ENCODE results near the gene GRIA1. TPM values are rescaled to one million over a fixed set of nuclear protein-coding genes. Genes with fewer than 3 reads are reported as not detected.

The GRIA1 gene
- total and polyA plus RNA-seq, 4 donors = 21.4 to 50.9 (median 48.6) TPM

DNA sequence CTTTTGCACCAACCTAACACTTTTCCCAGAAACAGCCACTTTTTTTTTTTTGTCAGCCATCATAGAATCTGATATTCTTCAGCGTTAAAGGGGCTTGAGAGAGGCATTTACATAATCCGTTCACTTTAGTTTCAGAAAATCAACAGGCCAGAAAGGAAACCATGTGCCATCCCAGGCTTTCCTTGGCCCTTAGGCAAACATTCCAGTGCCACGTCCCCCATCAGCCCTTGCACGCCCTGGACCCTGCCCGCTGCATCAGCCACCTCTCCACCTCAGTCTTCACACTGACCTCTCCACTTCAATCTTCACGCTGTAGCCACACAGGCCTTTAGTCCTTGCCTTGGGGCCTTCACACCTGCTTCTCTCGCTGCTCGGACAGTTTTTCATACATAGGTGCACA is 123.2 kb downstream of the GRIA1 start:
- H3K9me3 ChIP-seq (ENCODE audit: control insufficient read depth, insufficient read depth, low read length) = no peaks in the 10 kb centered on the region

DNA sequence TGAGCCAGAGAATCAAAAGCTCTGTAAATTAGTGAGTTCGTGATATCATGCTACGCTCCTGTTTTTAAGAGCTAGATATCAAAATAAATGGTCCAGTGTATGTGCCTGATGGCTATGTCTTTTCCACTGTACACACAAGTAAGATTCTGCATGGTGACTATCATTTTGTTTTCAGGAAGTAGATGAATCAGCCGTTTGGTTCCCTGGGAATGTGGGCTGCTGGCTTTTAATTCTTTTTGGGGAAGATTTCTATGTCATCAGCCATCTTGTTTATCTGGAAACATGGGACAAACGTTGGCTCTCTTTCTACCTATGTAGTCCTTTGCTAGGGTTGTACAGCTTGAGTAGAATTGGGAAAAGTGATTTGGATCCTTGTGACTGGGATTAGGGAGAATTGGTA is 126.7 kb downstream of the GRIA1 start:
- no peaks in the 10 kb centered on the region for H3K4me1 ChIP-seq (ENCODE audit: control insufficient read depth, insufficient read depth, low read length)
- H3K4me3 ChIP-seq (ENCODE audit: low read depth, low read length) = no peak overlapping the region
- no peak overlapping the region for H3K27ac ChIP-seq (ENCODE audit: low read depth, low read length)
- DNase-seq (ENCODE audit: low read depth in 4 of 6, low spot score in 6 of 6) = no peak
- 92% methylated on average over 2 of the region's 4 CpGs for WGBS (ENCODE audit: insufficient coverage)
- no peaks in the 10 kb centered on the region for H3K9me3 ChIP-seq (ENCODE audit: control insufficient read depth, insufficient read depth, low read length)
- H3K27me3 ChIP-seq (ENCODE audit: control insufficient read depth, insufficient read depth, low read length) = no peaks in the 10 kb centered on the region
- H3K36me3 ChIP-seq (ENCODE audit: control insufficient read depth, insufficient read depth, low read length) = no peaks in the 10 kb centered on the region

More for the DNA sequence above, 123.2 kb downstream of the GRIA1 start:
- 90% methylated on average over 8 of the region's 8 CpGs for WGBS (ENCODE audit: insufficient coverage)
- Histone ChIP-seq H3K27ac (ENCODE audit: low read depth, low read length) (no peak overlapping the region), H3K36me3 (ENCODE audit: control insufficient read depth, insufficient read depth, low read length) (no peaks in the 10 kb centered on the region), H3K27me3 (ENCODE audit: control insufficient read depth, insufficient read depth, low read length) (no peaks in the 10 kb centered on the region), H3K4me1 (ENCODE audit: control insufficient read depth, insufficient read depth, low read length) (no peaks in the 10 kb centered on the region), H3K4me3 (ENCODE audit: low read depth, low read length) (no peak overlapping the region)
- no peak for DNase-seq (ENCODE audit: low read depth in 4 of 6, low spot score in 6 of 6)

DNA sequence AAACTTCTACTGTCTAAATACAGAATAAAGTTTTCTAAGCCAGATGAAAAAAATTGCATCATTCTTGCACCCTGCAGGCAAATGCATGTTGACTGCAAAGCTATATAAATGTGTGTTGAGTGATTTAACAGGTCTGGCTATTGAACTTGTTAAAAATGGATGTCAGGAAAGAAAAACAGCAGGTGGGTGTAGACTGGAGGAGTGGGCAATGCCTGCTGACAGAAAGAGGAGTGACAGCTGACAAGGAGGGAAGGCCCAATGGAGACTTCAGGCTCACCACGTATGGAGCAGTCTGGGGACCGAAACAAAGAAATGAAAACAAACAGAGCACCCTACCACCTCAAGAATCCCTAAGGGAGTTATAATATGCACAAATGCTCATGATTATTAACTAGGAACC is 127.8 kb downstream of the GRIA1 start:
- H3K36me3 ChIP-seq (ENCODE audit: control insufficient read depth, insufficient read depth, low read length) = no peaks in the 10 kb centered on the region
- no peaks in the 10 kb centered on the region for H3K9me3 ChIP-seq (ENCODE audit: control insufficient read depth, insufficient read depth, low read length)
- no peaks in the 10 kb centered on the region for H3K27me3 ChIP-seq (ENCODE audit: control insufficient read depth, insufficient read depth, low read length)
- H3K27ac ChIP-seq (ENCODE audit: low read depth, low read length) = no peak overlapping the region
- H3K4me1 ChIP-seq (ENCODE audit: control insufficient read depth, insufficient read depth, low read length) = no peaks in the 10 kb centered on the region
- no CpG with 5 or more reads among the region's 2 CpGs for WGBS (ENCODE audit: insufficient coverage)
- DNase-seq (ENCODE audit: low read depth in 4 of 6, low spot score in 6 of 6) = no peak
- no peak overlapping the region for H3K4me3 ChIP-seq (ENCODE audit: low read depth, low read length)

DNA sequence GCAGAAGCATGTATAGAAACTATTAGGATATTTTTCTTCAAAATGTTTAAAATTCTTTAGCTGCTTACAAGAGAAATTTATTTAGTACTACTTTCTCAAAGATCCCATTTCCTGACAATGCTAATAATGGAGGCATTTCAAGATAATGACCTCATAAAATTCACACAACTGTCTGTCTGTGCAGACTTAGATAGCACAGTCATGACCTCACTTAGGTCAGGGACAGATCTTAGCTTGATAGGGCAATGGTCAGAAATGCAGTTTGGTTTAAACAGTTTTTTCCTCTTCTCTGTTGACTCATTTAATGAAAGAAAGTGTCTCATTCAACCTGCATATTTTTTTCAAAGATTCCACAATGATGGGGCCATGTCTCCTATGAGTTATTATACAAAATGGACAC is 128.4 kb downstream of the GRIA1 start:
- DNase-seq (ENCODE audit: low read depth in 4 of 6, low spot score in 6 of 6) = no peak
- Histone ChIP-seq H3K4me3 (ENCODE audit: low read depth, low read length) (no peak overlapping the region), H3K27ac (ENCODE audit: low read depth, low read length) (no peak overlapping the region)

DNA sequence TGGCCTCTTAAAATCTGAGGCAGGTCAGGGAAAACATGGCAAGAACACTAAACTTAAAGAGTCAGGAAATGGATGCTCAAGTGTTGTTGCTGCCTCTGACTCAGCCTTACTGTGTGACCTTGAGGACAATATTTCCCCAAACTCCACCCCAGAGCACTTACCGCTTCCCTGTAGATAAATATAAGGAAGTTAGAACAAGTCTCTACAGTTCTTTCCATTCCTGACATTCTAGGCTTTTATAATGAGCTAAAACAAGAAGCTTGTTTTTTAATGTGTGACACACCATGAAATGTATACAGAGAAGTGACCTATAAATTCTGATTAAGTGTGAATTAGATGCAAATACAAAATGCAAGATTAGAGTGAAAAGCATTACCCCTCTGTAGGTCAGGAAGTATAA is 129.3 kb downstream of the GRIA1 start:
- Histone ChIP-seq H3K9me3 (ENCODE audit: control insufficient read depth, insufficient read depth, low read length) (no peaks in the 10 kb centered on the region), H3K4me3 (ENCODE audit: low read depth, low read length) (no peak overlapping the region), H3K27ac (ENCODE audit: low read depth, low read length) (no peak overlapping the region), H3K27me3 (ENCODE audit: control insufficient read depth, insufficient read depth, low read length) (no peaks in the 10 kb centered on the region), H3K4me1 (ENCODE audit: control insufficient read depth, insufficient read depth, low read length) (no peaks in the 10 kb centered on the region), H3K36me3 (ENCODE audit: control insufficient read depth, insufficient read depth, low read length) (no peaks in the 10 kb centered on the region)
- no peak for DNase-seq (ENCODE audit: low read depth in 4 of 6, low spot score in 6 of 6)
- no CpG with 5 or more reads among the region's 1 CpG for WGBS (ENCODE audit: insufficient coverage)

More for the DNA sequence above, 128.4 kb downstream of the GRIA1 start:
- Histone ChIP-seq H3K27me3 (ENCODE audit: control insufficient read depth, insufficient read depth, low read length) (no peaks in the 10 kb centered on the region), H3K4me1 (ENCODE audit: control insufficient read depth, insufficient read depth, low read length) (no peaks in the 10 kb centered on the region), H3K36me3 (ENCODE audit: control insufficient read depth, insufficient read depth, low read length) (no peaks in the 10 kb centered on the region), H3K9me3 (ENCODE audit: control insufficient read depth, insufficient read depth, low read length) (no peaks in the 10 kb centered on the region)

DNA sequence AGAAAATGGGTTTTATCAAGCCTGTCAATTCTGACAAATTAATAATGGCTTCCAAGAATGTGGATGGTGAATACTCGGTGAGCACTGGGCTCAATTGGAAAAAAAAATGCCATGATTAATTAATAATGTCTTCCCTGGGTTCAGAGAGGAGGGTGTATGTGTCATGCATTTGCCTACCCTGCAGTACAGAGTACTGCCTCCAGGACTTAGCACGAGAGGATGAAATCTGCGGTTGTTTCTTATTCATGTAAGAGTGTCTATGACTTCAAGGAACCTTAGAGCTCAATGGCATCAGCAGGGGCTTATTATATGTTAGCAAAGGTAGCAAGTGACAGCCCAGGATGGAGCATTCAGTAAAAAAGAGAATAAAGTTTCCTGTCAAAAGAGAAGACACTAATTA is 132.7 kb downstream of the GRIA1 start:
- Histone ChIP-seq H3K4me3 (ENCODE audit: low read depth, low read length) (no peak overlapping the region), H3K27ac (ENCODE audit: low read depth, low read length) (no peak overlapping the region), H3K9me3 (ENCODE audit: control insufficient read depth, insufficient read depth, low read length) (no peaks in the 10 kb centered on the region), H3K27me3 (ENCODE audit: control insufficient read depth, insufficient read depth, low read length) (no peaks in the 10 kb centered on the region), H3K36me3 (ENCODE audit: control insufficient read depth, insufficient read depth, low read length) (no peaks in the 10 kb centered on the region), H3K4me1 (ENCODE audit: control insufficient read depth, insufficient read depth, low read length) (no peaks in the 10 kb centered on the region)
- DNase-seq (ENCODE audit: low read depth in 4 of 6, low spot score in 6 of 6) = no peak
- WGBS (ENCODE audit: insufficient coverage) = 83% methylated on average over 1 of the region's 3 CpGs

DNA sequence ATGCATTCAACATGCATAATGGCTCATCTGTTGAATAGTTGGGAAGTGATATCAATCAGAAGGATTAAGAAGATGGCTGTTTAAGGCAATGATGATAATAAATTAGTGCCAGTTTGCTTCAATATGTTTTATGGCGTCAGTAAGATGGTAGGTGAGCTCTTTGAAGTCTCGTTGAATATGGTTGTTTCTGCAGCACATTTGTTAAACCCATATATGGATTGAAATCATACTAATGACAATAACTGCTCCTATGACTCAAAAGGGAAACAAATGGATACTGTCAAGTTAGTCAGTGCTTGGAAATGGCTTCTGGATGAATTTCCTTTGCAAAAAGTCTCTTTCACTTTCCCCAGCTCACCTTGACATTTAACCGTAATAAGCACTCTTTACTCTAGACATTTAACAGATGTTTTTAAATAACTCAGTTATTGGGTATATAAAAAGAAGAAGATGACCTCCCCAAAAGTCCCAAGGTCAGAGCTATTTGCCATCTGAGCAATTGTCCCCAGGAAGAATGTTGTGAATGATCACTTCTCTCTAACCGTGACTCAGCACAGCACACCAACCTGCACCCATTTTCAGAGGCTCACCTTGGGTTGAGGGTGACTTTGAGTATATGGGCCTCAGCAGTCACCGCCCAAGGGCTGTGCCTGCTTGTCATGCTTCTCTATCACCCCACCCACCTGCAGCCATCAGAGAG is 133.4 kb downstream of the GRIA1 start:
- Histone ChIP-seq H3K36me3 (ENCODE audit: control insufficient read depth, insufficient read depth, low read length) (no peaks in the 10 kb centered on the region), H3K4me1 (ENCODE audit: control insufficient read depth, insufficient read depth, low read length) (peaks cover under 1% of the 10 kb centered on the region), H3K27ac (ENCODE audit: low read depth, low read length) (no peak overlapping the region), H3K4me3 (ENCODE audit: low read depth, low read length) (no peak overlapping the region), H3K27me3 (ENCODE audit: control insufficient read depth, insufficient read depth, low read length) (no peaks in the 10 kb centered on the region), H3K9me3 (ENCODE audit: control insufficient read depth, insufficient read depth, low read length) (no peaks in the 10 kb centered on the region)
- no peak for DNase-seq (ENCODE audit: low read depth in 4 of 6, low spot score in 6 of 6)
- no CpG with 5 or more reads among the region's 5 CpGs for WGBS (ENCODE audit: insufficient coverage)

DNA sequence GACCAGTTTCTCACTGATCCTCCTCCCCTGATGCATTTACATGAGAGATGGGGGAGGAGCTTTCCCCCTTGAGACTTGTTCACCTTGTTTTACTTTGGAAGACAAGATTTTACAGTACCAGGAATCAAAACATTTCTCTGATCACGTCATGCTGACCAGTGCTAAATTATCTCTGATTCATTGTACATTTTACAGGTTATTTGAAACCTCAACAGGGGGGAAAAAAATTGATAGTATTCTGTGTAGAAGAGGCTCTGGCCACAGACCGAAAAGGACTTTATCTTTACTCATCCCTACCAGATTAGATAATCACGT is 133.9 kb downstream of the GRIA1 start:
- H3K27me3 ChIP-seq (ENCODE audit: control insufficient read depth, insufficient read depth, low read length) = no peaks in the 10 kb centered on the region
- no CpG with 5 or more reads among the region's 3 CpGs for WGBS (ENCODE audit: insufficient coverage)
- peaks cover 4% of the 10 kb centered on the region for H3K4me1 ChIP-seq (ENCODE audit: control insufficient read depth, insufficient read depth, low read length)
- no peak overlapping the region for H3K4me3 ChIP-seq (ENCODE audit: low read depth, low read length)
- no peak for DNase-seq (ENCODE audit: low read depth in 4 of 6, low spot score in 6 of 6)
- H3K9me3 ChIP-seq (ENCODE audit: control insufficient read depth, insufficient read depth, low read length) = no peaks in the 10 kb centered on the region
- no peaks in the 10 kb centered on the region for H3K36me3 ChIP-seq (ENCODE audit: control insufficient read depth, insufficient read depth, low read length)
- H3K27ac ChIP-seq (ENCODE audit: low read depth, low read length) = no peak overlapping the region

DNA sequence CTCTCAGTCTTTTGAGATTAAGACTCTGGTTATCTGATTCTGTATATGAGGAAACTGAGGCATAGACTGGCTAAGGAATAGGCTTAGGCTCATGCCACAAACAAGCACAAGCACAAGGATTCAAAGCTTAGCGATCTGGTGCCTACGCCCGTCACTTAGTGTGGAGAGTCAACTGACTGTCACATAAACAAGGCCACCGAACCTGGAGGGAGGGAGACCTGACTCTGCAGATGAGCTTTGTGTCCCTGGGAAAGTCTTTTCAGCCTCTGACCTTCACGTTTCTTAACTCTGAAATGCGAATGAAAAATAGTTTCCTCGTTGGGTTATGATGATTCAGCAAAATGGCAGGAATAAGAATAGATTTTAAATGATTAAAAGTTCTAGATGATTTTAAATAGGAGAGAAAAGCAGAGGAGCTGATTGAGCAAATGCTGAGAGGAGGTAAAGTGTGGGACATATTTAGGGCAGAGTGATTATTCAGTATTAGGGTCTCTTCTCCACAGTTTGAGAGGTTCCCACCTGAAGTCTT is 135.4 kb downstream of the GRIA1 start:
- no peak overlapping the region for H3K4me3 ChIP-seq (ENCODE audit: low read depth, low read length)
- H3K27me3 ChIP-seq (ENCODE audit: control insufficient read depth, insufficient read depth, low read length) = no peaks in the 10 kb centered on the region
- WGBS (ENCODE audit: insufficient coverage) = 91% methylated on average over 5 of the region's 7 CpGs
- no peaks in the 10 kb centered on the region for H3K9me3 ChIP-seq (ENCODE audit: control insufficient read depth, insufficient read depth, low read length)
- DNase-seq (ENCODE audit: low read depth in 4 of 6, low spot score in 6 of 6) = no peak
- H3K4me1 ChIP-seq (ENCODE audit: control insufficient read depth, insufficient read depth, low read length) = peaks cover 4% of the 10 kb centered on the region
- no peaks in the 10 kb centered on the region for H3K36me3 ChIP-seq (ENCODE audit: control insufficient read depth, insufficient read depth, low read length)
- no peak overlapping the region for H3K27ac ChIP-seq (ENCODE audit: low read depth, low read length)

DNA sequence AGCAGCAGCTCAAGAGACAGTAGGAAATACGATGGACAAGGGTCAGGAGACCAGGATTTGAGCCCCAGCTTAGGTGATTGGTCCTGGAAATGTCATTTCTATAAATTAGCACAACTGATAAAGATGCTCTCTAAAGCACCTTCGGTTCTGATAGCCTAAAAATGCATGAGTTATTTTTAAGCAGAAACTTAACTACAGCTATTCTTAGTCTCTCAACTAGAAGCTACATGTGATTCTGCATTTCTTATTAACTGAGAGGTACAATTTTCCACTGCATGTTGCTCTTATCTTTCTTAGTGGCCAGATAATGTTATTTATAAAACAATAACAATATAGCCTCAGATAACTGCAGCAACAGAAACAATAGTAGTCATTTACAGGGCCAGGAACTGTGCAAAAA is 136.4 kb downstream of the GRIA1 start:
- Histone ChIP-seq H3K4me1 (ENCODE audit: control insufficient read depth, insufficient read depth, low read length) (peaks cover 4% of the 10 kb centered on the region), H3K27me3 (ENCODE audit: control insufficient read depth, insufficient read depth, low read length) (no peaks in the 10 kb centered on the region), H3K36me3 (ENCODE audit: control insufficient read depth, insufficient read depth, low read length) (no peaks in the 10 kb centered on the region), H3K27ac (ENCODE audit: low read depth, low read length) (no peak overlapping the region), H3K9me3 (ENCODE audit: control insufficient read depth, insufficient read depth, low read length) (no peaks in the 10 kb centered on the region), H3K4me3 (ENCODE audit: low read depth, low read length) (no peak overlapping the region)
- no peak for DNase-seq (ENCODE audit: low read depth in 4 of 6, low spot score in 6 of 6)
- WGBS (ENCODE audit: insufficient coverage) = 40% methylated on average over 1 of the region's 2 CpGs

Measured in spinal cord (tissue), 10 donors.